ENCODE measurements around the gene FLACC1. TPM values are rescaled to one million over a fixed set of nuclear protein-coding genes. Genes with fewer than 3 reads are reported as not detected.

The FLACC1 gene
- total RNA-seq, 1 donor from 2014 or later: 0.69 TPM

GRCh38 chr2:201320701-201321100, 36.4 kb downstream of the FLACC1 start:
- H3K27ac Mint-ChIP-seq: no peak overlapping the region
- H3K9me3 Mint-ChIP-seq (ENCODE audit: low read depth): peaks cover 22% of the 10 kb centered on the region
- no peaks in the 10 kb centered on the region for H3K36me3 Mint-ChIP-seq (ENCODE audit: insufficient read depth)
- no peak for DNase-seq (ENCODE audit: low spot score, unreplicated experiment)
- no peaks in the 10 kb centered on the region for H3K27me3 Mint-ChIP-seq
- no peaks in the 10 kb centered on the region for H3K4me1 Mint-ChIP-seq (ENCODE audit: low read depth)
- no peak for TF ChIP-seq CTCF (IDR thresholded peaks at IDR 0.05; ENCODE audit: unreplicated experiment)
- no peak overlapping the region for H3K4me3 Mint-ChIP-seq (ENCODE audit: low read depth)

GRCh38 chr2:201320257-201320656, 36.9 kb downstream of the FLACC1 start:
- H3K36me3 Mint-ChIP-seq (ENCODE audit: insufficient read depth): no peaks in the 10 kb centered on the region
- no peaks in the 10 kb centered on the region for H3K4me1 Mint-ChIP-seq (ENCODE audit: low read depth)
- no peak for DNase-seq (ENCODE audit: low spot score, unreplicated experiment)
- no peak overlapping the region for H3K27ac Mint-ChIP-seq
- no peak for TF ChIP-seq CTCF (IDR thresholded peaks at IDR 0.05; ENCODE audit: unreplicated experiment)
- no peaks in the 10 kb centered on the region for H3K27me3 Mint-ChIP-seq
- H3K4me3 Mint-ChIP-seq (ENCODE audit: low read depth): no peak overlapping the region
- H3K9me3 Mint-ChIP-seq (ENCODE audit: low read depth): peaks cover 20% of the 10 kb centered on the region

GRCh38 chr2:201319511-201319910, 37.6 kb downstream of the FLACC1 start:
- Mint-ChIP-seq H3K27me3 (no peaks in the 10 kb centered on the region), H3K27ac (no peak overlapping the region), H3K9me3 (ENCODE audit: low read depth) (peaks cover 22% of the 10 kb centered on the region), H3K36me3 (ENCODE audit: insufficient read depth) (peaks cover 2% of the 10 kb centered on the region), H3K4me1 (ENCODE audit: low read depth) (no peaks in the 10 kb centered on the region), H3K4me3 (ENCODE audit: low read depth) (no peak overlapping the region)
- DNase-seq (ENCODE audit: low spot score, unreplicated experiment): no peak
- no peak for TF ChIP-seq CTCF (IDR thresholded peaks at IDR 0.05; ENCODE audit: unreplicated experiment)

- Mint-ChIP-seq H3K4me3 (ENCODE audit: low read depth) (no peak overlapping the region), H3K36me3 (ENCODE audit: insufficient read depth) (peaks cover 2% of the 10 kb centered on the region), H3K4me1 (ENCODE audit: low read depth) (no peaks in the 10 kb centered on the region), H3K9me3 (ENCODE audit: low read depth) (peaks cover 23% of the 10 kb centered on the region), H3K27ac (no peak overlapping the region), H3K27me3 (no peaks in the 10 kb centered on the region)
- no peak for DNase-seq (ENCODE audit: low spot score, unreplicated experiment)
- no peak for TF ChIP-seq CTCF (IDR thresholded peaks at IDR 0.05; ENCODE audit: unreplicated experiment)
Measured at GRCh38 chr2:201313362-201313761, 43.8 kb downstream of the FLACC1 start.

GRCh38 chr2:201308914-201309313, 48.2 kb downstream of the FLACC1 start:
- Mint-ChIP-seq H3K4me3 (ENCODE audit: low read depth) (no peak overlapping the region), H3K27me3 (no peaks in the 10 kb centered on the region), H3K4me1 (ENCODE audit: low read depth) (no peaks in the 10 kb centered on the region), H3K36me3 (ENCODE audit: insufficient read depth) (no peaks in the 10 kb centered on the region), H3K9me3 (ENCODE audit: low read depth) (peaks cover 14% of the 10 kb centered on the region), H3K27ac (no peak overlapping the region)
- TF ChIP-seq CTCF (IDR thresholded peaks at IDR 0.05; ENCODE audit: unreplicated experiment): no peak
- no peak for DNase-seq (ENCODE audit: low spot score, unreplicated experiment)

Data from progenitor cell of endocrine pancreas (in vitro differentiated cells).